D721Med (cell line): Measurements from ENCODE around the gene MINK1.

ENCODE experiments used
- DNase-seq: peaks from one replicate; pipeline ENCODE4 v3.0.0; 2011; ENCODE audit warnings: low spot score; ENCODE audit not compliant: insufficient read length
- FAIRE-seq: peaks from 2 replicates; lab custom pipeline; 2011; peaks lifted over from hg19 to GRCh38; lab: Jason Lieb, UNC
- TF ChIP-seq, protein P1 (sequence below): IDR thresholded peaks from 2 replicates; pipeline ENCODE4 v1.5.1; 2012; ENCODE audit warnings: mild to moderate bottlenecking, control low read depth; ENCODE audit not compliant: insufficient read depth; ENCODE audit errors: missing control alignments

Gene MINK1

DNA sequence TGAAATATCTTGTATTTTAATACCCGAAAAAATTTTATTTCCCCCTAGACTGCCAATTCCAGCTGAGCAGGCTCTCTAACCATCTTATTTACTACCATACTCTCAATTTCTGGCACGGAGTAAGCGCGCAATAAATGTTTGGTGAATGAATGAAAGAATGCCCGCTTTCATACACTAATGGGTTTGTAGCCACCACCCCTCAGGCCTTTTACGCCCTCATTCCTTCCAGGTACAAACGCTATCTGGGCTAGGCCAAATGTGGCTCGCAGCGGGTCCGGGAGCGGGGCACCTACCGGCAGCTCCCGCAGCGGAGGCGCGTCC is 26.7 kb upstream of the MINK1 start:
- DNase-seq (no peak), FAIRE-seq (no peak)
- TF ChIP-seq, protein P1, sequence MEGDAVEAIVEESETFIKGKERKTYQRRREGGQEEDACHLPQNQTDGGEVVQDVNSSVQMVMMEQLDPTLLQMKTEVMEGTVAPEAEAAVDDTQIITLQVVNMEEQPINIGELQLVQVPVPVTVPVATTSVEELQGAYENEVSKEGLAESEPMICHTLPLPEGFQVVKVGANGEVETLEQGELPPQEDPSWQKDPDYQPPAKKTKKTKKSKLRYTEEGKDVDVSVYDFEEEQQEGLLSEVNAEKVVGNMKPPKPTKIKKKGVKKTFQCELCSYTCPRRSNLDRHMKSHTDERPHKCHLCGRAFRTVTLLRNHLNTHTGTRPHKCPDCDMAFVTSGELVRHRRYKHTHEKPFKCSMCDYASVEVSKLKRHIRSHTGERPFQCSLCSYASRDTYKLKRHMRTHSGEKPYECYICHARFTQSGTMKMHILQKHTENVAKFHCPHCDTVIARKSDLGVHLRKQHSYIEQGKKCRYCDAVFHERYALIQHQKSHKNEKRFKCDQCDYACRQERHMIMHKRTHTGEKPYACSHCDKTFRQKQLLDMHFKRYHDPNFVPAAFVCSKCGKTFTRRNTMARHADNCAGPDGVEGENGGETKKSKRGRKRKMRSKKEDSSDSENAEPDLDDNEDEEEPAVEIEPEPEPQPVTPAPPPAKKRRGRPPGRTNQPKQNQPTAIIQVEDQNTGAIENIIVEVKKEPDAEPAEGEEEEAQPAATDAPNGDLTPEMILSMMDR, result no peak

DNA sequence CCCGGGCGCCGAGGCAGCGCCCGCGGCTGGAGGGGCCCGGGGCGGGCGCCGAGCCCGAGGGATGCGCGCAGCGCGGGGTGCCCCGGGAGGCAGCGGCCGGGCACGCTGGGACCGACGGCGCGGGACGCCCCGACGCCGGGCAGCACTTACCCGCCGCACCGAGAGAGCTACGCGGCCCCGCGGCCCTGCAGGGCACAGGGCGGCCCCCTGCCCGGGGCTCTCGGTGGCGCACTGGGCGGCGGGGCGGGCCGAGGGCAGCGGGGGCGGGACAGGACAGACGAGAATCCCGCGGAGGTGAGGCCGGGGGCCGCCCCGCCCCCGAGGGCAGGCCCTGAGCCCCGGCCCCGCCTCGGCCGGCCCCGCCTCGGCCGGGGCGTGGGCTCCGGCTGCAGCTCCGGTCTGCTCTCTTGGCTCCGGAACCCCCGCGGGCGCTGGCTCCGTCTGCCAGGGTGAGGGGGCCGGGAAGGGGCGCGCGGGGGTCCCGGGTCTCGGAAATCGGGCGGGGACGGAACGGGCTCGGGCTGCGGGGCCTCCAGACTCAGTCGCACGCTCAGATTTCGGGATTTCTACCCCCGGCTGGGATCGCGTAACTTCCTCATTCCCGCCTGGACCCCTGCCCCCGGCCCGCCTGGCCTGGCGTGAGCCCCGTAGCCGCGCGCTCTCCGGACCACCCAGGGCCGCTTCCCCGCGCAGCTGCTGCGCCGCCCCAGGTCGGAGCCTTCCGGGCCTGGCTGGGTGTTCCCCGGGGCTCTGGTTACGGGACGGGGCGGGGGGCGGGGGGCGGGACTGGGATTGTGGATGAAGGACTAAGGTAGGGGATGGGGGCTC is 26.1 kb upstream of the MINK1 start, which contains the start of gene PLD2:
Gene PLD2, plus strand, starts transcription at position 376 of the 828 bp plus-strand sequence. CDS start 621 bp downstream, outside the sequence.
- no peak for FAIRE-seq
- DNase-seq, result peak; percentile 100
- TF ChIP-seq, protein P1, result no peak

DNA sequence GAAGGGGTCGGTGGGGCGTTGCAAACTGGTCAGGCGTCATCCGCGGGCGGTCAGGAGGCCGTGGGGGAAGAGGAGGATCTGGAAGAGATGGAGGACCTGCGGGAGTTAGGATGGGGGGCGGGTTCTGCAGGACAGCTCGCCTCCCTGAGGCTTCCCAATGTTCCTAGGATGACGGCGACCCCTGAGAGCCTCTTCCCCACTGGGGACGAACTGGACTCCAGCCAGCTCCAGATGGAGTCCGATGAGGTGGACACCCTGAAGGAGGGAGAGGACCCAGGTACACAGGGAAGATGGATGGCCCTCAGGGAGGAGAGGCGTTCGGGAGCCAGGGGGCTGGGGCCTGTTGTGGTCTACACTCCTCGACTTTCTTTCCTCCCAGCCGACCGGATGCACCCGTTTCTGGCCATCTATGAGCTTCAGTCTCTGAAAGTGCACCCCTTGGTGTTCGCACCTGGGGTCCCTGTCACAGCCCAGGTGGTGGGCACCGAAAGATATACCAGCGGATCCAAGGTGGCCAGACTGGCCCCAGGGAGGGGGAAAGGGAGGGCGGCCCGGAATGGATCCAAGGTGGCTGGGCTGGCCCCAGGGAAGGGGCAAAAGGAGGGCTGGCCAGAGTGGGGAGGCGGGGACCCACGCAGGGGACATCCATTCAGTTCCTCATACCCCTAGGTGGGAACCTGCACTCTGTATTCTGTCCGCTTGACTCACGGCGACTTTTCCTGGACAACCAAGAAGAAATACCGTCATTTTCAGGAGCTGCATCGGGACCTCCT is 25.3 kb upstream of the MINK1 start:
- DNase-seq, result no peak
- FAIRE-seq, result no peak
- TF ChIP-seq, protein P1, result no peak

DNA sequence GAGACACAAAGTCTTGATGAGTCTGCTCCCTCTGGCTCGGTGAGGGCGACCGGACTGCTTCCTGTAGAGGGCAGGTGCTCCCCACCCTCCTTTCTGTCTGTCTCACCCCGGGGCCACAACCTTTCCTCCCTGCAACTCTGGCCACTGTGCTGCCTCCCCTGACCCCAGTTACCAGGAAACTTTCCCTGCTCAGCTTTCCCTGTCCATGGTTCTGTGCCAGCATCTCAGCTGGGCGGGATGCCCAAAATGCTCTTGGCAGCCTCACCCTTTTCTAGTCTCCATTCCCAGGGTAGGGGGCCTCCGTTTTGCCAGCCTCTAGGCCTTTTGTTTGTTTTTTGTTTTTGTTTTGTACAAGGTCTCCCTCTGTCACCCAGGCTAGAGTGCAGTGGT is 24.8 kb upstream of the MINK1 start:
- no peak for FAIRE-seq
- TF ChIP-seq, protein P1, result no peak
- no peak for DNase-seq

DNA sequence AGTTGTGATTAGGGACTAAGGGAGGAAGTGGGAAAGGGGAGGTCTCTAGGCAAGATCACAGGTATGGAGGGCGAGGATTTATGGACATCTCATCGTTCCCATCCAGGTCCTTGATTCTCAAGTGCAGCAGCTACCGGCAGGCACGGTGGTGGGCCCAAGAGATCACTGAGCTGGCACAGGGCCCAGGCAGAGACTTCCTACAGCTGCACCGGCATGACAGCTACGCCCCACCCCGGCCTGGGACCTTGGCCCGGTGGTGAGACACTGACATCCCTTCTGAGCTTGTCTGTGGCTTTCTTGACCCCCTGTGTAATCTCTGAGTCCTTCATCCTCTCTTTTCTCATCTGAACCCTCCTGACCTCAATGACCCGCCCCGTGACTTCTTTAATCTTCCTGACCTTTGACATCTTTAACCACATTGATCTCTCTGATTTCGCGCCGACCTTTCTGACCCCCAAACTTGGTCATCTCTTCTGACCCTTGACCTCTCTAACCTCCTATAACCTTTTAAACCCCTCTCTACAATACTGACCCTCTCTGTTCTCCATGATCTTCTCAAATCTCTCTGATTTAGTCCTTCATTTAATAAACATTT is 22.3 kb upstream of the MINK1 start:
- DNase-seq, result no peak
- no peak for FAIRE-seq
- TF ChIP-seq, protein P1, result no peak

DNA sequence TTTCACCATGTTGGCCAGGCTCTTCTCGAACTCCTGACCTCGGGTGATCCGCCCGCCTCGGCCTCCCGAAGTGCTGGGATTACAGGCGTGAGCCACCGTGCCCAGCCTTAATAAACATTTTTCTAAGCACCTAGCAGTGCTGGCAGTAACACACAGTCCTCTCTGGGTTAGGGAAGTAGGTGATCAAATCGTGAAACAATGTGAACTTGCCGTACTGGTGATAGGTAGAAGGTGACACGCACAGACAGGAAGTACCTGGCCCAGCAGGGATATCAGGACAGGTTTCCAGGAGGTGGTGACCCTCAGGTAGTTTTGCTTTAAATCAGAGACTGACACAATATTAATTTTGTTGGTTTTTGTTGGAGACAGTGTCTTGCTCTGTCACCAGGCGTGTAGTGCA is 21.7 kb upstream of the MINK1 start:
- FAIRE-seq, result no peak
- DNase-seq, result no peak
- TF ChIP-seq, protein P1, result no peak
